Activated naive CD4-positive, alpha-beta T cell treated with anti-CD3 and anti-CD28 coated beads, Interleukin-2, amount 10 ng/mL, durations not matched to agents 7 days and 5 days (primary cell): ENCODE measurements around the gene REG4.
"Not testable (repeated sequence)": the region's sequence is repeated elsewhere in the genome, so short reads cannot be mapped to it uniquely, and the experiment has no call there.

ENCODE experiments used
- CTCF ChIA-PET: fragments of 350-600 bp; sonication (Branson Sonifier 250); formaldehyde crosslinking; loops from one replicate; lab custom pipeline; 2021; ENCODE audit warnings: antibody characterized with exemption; lab: Charles Lee
- DNase-seq: peaks from one replicate; pipeline ENCODE4 v3.0.0-alpha.2; 2020
- H3K27ac Mint-ChIP-seq: one replicate; pipeline ENCODE4 v1.8.0; 2021; ENCODE audit warnings: mild to moderate bottlenecking, moderate library complexity, mixed read lengths
- H3K27me3 Mint-ChIP-seq: one replicate; pipeline ENCODE4 v1.8.0; 2021; ENCODE audit warnings: mild to moderate bottlenecking, mixed read lengths
- H3K36me3 Mint-ChIP-seq: one replicate; pipeline ENCODE4 v1.8.0; 2021; ENCODE audit warnings: mixed read lengths
- H3K4me1 Mint-ChIP-seq: one replicate; pipeline ENCODE4 v1.8.0; 2021; ENCODE audit warnings: mixed read lengths
- H3K4me3 Mint-ChIP-seq: one replicate; pipeline ENCODE4 v1.8.0; 2021; ENCODE audit warnings: mild to moderate bottlenecking, moderate library complexity, mixed read lengths
- H3K9me3 Mint-ChIP-seq: one replicate; pipeline ENCODE4 v1.8.0; 2021; ENCODE audit warnings: mixed read lengths

REG4 gene

GRCh38 chr1:119797606-119798005 lies 13.7 kb downstream of the REG4 start:
- no peaks in the 10 kb centered on the region for H3K9me3 Mint-ChIP-seq
- H3K4me1 Mint-ChIP-seq: peaks cover 18% of the 10 kb centered on the region
- no peak overlapping the region for H3K4me3 Mint-ChIP-seq
- no peak overlapping the region for H3K27ac Mint-ChIP-seq
- CTCF ChIA-PET: interaction anchor here (3.9 kb wide), 1 partner anchor 11 kb away, joined by 16 read pairs; no protein-coding TSS in a partner anchor
- no peak for DNase-seq
- H3K27me3 Mint-ChIP-seq: no peaks in the 10 kb centered on the region
- H3K36me3 Mint-ChIP-seq: no peaks in the 10 kb centered on the region

GRCh38 chr1:119797162-119797561 lies 14.1 kb downstream of the REG4 start:
- no peak for DNase-seq
- CTCF ChIA-PET: interaction anchor here (1.0 to 3.9 kb wide), 2 partner anchors 10 to 12 kb away, joined by 3 to 16 read pairs; no protein-coding TSS in a partner anchor
- Mint-ChIP-seq H3K4me1 (peaks cover 18% of the 10 kb centered on the region), H3K4me3 (no peak overlapping the region), H3K9me3 (no peaks in the 10 kb centered on the region), H3K36me3 (no peaks in the 10 kb centered on the region), H3K27me3 (no peaks in the 10 kb centered on the region), H3K27ac (no peak overlapping the region)

- no peak overlapping the region for H3K4me3 Mint-ChIP-seq
- no peak overlapping the region for H3K27ac Mint-ChIP-seq
- CTCF ChIA-PET: interaction anchor here (1.5 to 2.7 kb wide), 2 partner anchors 10 to 13 kb away, joined by 3 to 15 read pairs; no protein-coding TSS in a partner anchor
- H3K27me3 Mint-ChIP-seq: no peaks in the 10 kb centered on the region
- peaks cover 17% of the 10 kb centered on the region for H3K4me1 Mint-ChIP-seq
- H3K9me3 Mint-ChIP-seq: no peaks in the 10 kb centered on the region
- no peak for DNase-seq
- H3K36me3 Mint-ChIP-seq: no peaks in the 10 kb centered on the region
Measured at GRCh38 chr1:119795261-119796200, 15.7 kb downstream of the REG4 start.

GRCh38 chr1:119794876-119795240 lies 16.4 kb downstream of the REG4 start:
- CTCF ChIA-PET: interaction anchor here (2.7 kb wide), 1 partner anchor 14 kb away, joined by 15 read pairs; no protein-coding TSS in a partner anchor

GRCh38 chr1:119794230-119794875 lies 16.9 kb downstream of the REG4 start:
- CTCF ChIA-PET: interaction anchor here (2.7 kb wide), 1 partner anchor 14 kb away, joined by 15 read pairs; no protein-coding TSS in a partner anchor
- H3K27me3 Mint-ChIP-seq: no peaks in the 10 kb centered on the region
- H3K27ac Mint-ChIP-seq: no peak overlapping the region
- no peaks in the 10 kb centered on the region for H3K36me3 Mint-ChIP-seq
- no peak for DNase-seq
- H3K4me3 Mint-ChIP-seq: no peak overlapping the region
- no peaks in the 10 kb centered on the region for H3K9me3 Mint-ChIP-seq
- H3K4me1 Mint-ChIP-seq: peaks cover 7% of the 10 kb centered on the region

More at GRCh38 chr1:119794876-119795240, 16.4 kb downstream of the REG4 start:
- Mint-ChIP-seq H3K4me3 (no peak overlapping the region), H3K9me3 (no peaks in the 10 kb centered on the region), H3K4me1 (peaks cover 12% of the 10 kb centered on the region), H3K27ac (no peak overlapping the region), H3K27me3 (no peaks in the 10 kb centered on the region), H3K36me3 (no peaks in the 10 kb centered on the region)
- no peak for DNase-seq

- Mint-ChIP-seq H3K4me3 (no peak overlapping the region), H3K27ac (no peak overlapping the region), H3K9me3 (no peaks in the 10 kb centered on the region), H3K36me3 (no peaks in the 10 kb centered on the region), H3K4me1 (peaks cover 11% of the 10 kb centered on the region), H3K27me3 (no peaks in the 10 kb centered on the region)
- DNase-seq: no peak
- CTCF ChIA-PET: interaction anchor here (0.6 kb wide), 1 partner anchor 128 kb away, joined by 3 read pairs; no protein-coding TSS in a partner anchor
Measured at GRCh38 chr1:119791377-119791776, 19.9 kb downstream of the REG4 start.

GRCh38 chr1:119790451-119791198 lies 20.6 kb downstream of the REG4 start:
- H3K36me3 Mint-ChIP-seq: no peaks in the 10 kb centered on the region
- DNase-seq: no peak
- CTCF ChIA-PET: no interaction called here
- H3K4me3 Mint-ChIP-seq: no peak overlapping the region
- no peak overlapping the region for H3K27ac Mint-ChIP-seq
- H3K27me3 Mint-ChIP-seq: no peaks in the 10 kb centered on the region
- no peaks in the 10 kb centered on the region for H3K9me3 Mint-ChIP-seq
- peaks cover 18% of the 10 kb centered on the region for H3K4me1 Mint-ChIP-seq

- DNase-seq: no peak
- H3K27me3 Mint-ChIP-seq: peaks cover 15% of the 10 kb centered on the region
- no peak overlapping the region for H3K4me3 Mint-ChIP-seq
- peaks cover 31% of the 10 kb centered on the region for H3K4me1 Mint-ChIP-seq
- CTCF ChIA-PET: interaction anchor here (0.9 to 1.2 kb wide), 2 partner anchors 19 to 44 kb away, joined by 3 to 4 read pairs; no protein-coding TSS in a partner anchor
- no peaks in the 10 kb centered on the region for H3K36me3 Mint-ChIP-seq
- no peak overlapping the region for H3K27ac Mint-ChIP-seq
- no peaks in the 10 kb centered on the region for H3K9me3 Mint-ChIP-seq
Measured at GRCh38 chr1:119787776-119788175, 23.5 kb downstream of the REG4 start.

- H3K36me3 Mint-ChIP-seq, H3K27ac Mint-ChIP-seq, H3K4me3 Mint-ChIP-seq, H3K9me3 Mint-ChIP-seq: not testable (repeated sequence)
- peaks cover 31% of the 10 kb centered on the region for H3K4me1 Mint-ChIP-seq
- DNase-seq: peak; percentile 23
- H3K27me3 Mint-ChIP-seq: peaks cover 27% of the 10 kb centered on the region
- CTCF ChIA-PET: interaction anchor here (1.0 to 2.1 kb wide), 2 partner anchors 22 to 84 kb away, joined by 3 to 5 read pairs; no protein-coding TSS in a partner anchor
Measured at GRCh38 chr1:119786473-119787050, 24.7 kb downstream of the REG4 start.

- DNase-seq, H3K4me3 Mint-ChIP-seq, H3K9me3 Mint-ChIP-seq, H3K36me3 Mint-ChIP-seq: not testable (repeated sequence)
- CTCF ChIA-PET: interaction anchor here (0.6 to 2.1 kb wide), 3 partner anchors 10 to 84 kb away, joined by 3 to 5 read pairs (median 3); no protein-coding TSS in a partner anchor
- Mint-ChIP-seq H3K27me3 (peaks cover 32% of the 10 kb centered on the region), H3K4me1 (peaks cover 31% of the 10 kb centered on the region), H3K27ac (peak overlapping the region; percentile 42)
Measured at GRCh38 chr1:119786046-119786445, 25.2 kb downstream of the REG4 start.

GRCh38 chr1:119784191-119784781 lies 27.0 kb downstream of the REG4 start:
- H3K36me3 Mint-ChIP-seq: no peaks in the 10 kb centered on the region
- H3K4me1 Mint-ChIP-seq: peaks cover 31% of the 10 kb centered on the region
- no peak overlapping the region for H3K4me3 Mint-ChIP-seq
- H3K9me3 Mint-ChIP-seq: no peaks in the 10 kb centered on the region
- CTCF ChIA-PET: interaction anchor here (1.1 kb wide), 1 partner anchor 25 kb away, joined by 3 read pairs; no protein-coding TSS in a partner anchor
- H3K27me3 Mint-ChIP-seq: peaks cover 49% of the 10 kb centered on the region
- no peak for DNase-seq
- no peak overlapping the region for H3K27ac Mint-ChIP-seq

GRCh38 chr1:119783354-119784185 lies 27.7 kb downstream of the REG4 start:
- Mint-ChIP-seq H3K4me3 (no peak overlapping the region), H3K27me3 (peaks cover 55% of the 10 kb centered on the region), H3K4me1 (peaks cover 31% of the 10 kb centered on the region), H3K27ac (no peak overlapping the region), H3K36me3 (no peaks in the 10 kb centered on the region), H3K9me3 (no peaks in the 10 kb centered on the region)
- CTCF ChIA-PET: interaction anchor here (0.9 to 1.4 kb wide), 3 partner anchors 25 to 40 kb away, joined by 3 to 5 read pairs (median 3); partner anchors contain the start of gene REG4
- DNase-seq: no peak
